Lower leg skin (tissue), 3 donors: ENCODE measurements around the gene CA6.

ENCODE experiments used
- POLR2A ChIP-seq, 2 donors: fragments of 450-650 bp; IDR thresholded peaks; one replicate each; pipeline ENCODE4 v1.6.1; 2016 to 2017; ENCODE audit warnings: antibody characterized with exemption in 2 of 2, mild to moderate bottlenecking in 1 of 2, moderate library complexity in 1 of 2
- TF ChIP-seq, protein P1 (sequence below), 3 donors: fragments of 450-650 bp; IDR thresholded peaks; one replicate each; pipeline ENCODE4 v1.5.1; 2016; ENCODE audit warnings: antibody characterized with exemption in 3 of 3, mild to moderate bottlenecking in 3 of 3, moderate library complexity in 2 of 3

DNA sequence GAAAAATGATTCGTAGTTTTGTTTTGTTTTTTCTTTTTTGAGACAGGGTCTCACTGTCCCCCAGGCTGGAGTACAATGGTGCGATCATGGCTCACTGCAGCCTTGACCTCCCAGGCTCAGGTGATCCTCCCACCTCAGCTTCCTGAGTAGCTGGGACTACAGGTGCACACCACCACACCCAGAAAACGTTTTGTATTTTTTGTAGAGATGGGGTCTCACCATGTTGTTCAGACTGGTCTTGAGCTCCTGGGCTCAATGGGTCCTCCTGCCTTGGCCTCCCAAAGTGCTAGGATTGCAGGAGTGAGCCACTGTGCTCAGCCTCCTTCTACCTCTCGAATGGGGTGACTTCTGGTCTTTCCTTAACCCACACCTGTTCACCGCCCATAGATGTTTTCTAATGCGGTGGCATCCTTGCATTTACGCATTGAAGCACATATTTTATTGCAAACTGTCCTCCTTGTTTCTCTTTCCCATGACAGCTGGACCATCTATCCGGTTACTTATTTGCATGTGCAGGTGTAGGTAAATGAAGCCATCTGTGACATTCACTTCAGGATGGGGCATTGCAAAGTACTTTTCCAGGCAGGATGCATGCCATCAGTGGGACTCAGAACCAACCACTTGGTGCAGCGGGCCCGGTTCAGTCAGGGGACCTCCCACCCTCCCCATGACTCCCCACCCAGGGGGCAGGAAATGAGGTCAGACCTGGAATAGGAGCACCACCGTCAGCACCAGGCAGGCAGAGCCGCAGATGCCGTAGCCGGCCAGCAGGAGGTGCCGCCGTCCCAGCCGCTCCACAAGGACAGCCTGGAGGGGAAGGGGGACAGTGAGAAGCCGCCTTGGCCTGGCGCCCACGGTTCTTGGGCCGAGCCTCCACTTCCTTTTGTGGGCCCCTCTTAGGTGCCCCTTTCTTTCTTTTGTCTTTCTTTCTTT lies 64.0 kb downstream of the CA6 start:
- TF ChIP-seq, protein P1, sequence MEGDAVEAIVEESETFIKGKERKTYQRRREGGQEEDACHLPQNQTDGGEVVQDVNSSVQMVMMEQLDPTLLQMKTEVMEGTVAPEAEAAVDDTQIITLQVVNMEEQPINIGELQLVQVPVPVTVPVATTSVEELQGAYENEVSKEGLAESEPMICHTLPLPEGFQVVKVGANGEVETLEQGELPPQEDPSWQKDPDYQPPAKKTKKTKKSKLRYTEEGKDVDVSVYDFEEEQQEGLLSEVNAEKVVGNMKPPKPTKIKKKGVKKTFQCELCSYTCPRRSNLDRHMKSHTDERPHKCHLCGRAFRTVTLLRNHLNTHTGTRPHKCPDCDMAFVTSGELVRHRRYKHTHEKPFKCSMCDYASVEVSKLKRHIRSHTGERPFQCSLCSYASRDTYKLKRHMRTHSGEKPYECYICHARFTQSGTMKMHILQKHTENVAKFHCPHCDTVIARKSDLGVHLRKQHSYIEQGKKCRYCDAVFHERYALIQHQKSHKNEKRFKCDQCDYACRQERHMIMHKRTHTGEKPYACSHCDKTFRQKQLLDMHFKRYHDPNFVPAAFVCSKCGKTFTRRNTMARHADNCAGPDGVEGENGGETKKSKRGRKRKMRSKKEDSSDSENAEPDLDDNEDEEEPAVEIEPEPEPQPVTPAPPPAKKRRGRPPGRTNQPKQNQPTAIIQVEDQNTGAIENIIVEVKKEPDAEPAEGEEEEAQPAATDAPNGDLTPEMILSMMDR (IDR thresholded peaks at IDR 0.05), result no peak
- TF ChIP-seq POLR2A (IDR thresholded peaks at IDR 0.05), result no peak
